Tibial nerve (tissue), 4 donors: ENCODE data around the gene GDA. TPM values are rescaled to one million over a fixed set of nuclear protein-coding genes. Genes with fewer than 3 reads are reported as not detected.
A peak's percentile ranks its signal among the peaks of the same experiment; 100 is the strongest.

ENCODE experiments used
- DNase-seq, 2 donors: peaks; one replicate each; pipeline ENCODE4 v3.0.0-alpha.2; 2019; ENCODE audit warnings: low spot score in 2 of 2
- H3K27ac ChIP-seq, 4 donors: fragments of 200-600 bp; sonication (generic) in 3 of 4; one replicate each; pipeline ENCODE4 v1.5.1; 2017 to 2019; ENCODE audit warnings: mild to moderate bottlenecking in 1 of 4
- H3K27me3 ChIP-seq, 2 donors: fragments of 200-600 bp; sonication (generic) in 1 of 2; one replicate each; pipeline versions ENCODE4 v1.5.1 to v1.6.0; 2017 to 2019
- H3K36me3 ChIP-seq, 3 donors: fragments of 200-600 bp; sonication (generic); one replicate each; pipeline ENCODE4 v1.5.1; 2018 to 2019
- H3K4me1 ChIP-seq, 4 donors: fragments of 200-600 bp; sonication (generic) in 3 of 4; one replicate each; pipeline ENCODE4 v1.5.1; 2017 to 2019
- H3K4me3 ChIP-seq, 4 donors: fragments of 200-600 bp; sonication (generic) in 3 of 4; one replicate each; pipeline ENCODE4 v1.5.1; 2017 to 2019; ENCODE audit warnings: mild to moderate bottlenecking in 1 of 4, moderate library complexity in 1 of 4
- H3K9me3 ChIP-seq, 4 donors: fragments of 200-600 bp; sonication (generic) in 3 of 4; one replicate each; pipeline ENCODE4 v1.5.1; 2017 to 2019
- EP300 ChIP-seq, 2 donors: sonication (generic); formaldehyde crosslinking; IDR thresholded peaks; one replicate each; pipeline ENCODE4 v1.6.1; 2017; ENCODE audit warnings: antibody characterized with exemption in 2 of 2, mild to moderate bottlenecking in 1 of 2
- POLR2A ChIP-seq, 2 donors: fragments of 450-650 bp; IDR thresholded peaks; one replicate each; pipeline ENCODE4 v1.6.1; 2017; ENCODE audit warnings: antibody characterized with exemption in 2 of 2, mild to moderate bottlenecking in 2 of 2, moderate library complexity in 2 of 2
- WGBS, 2 donors: methylation state at CpG; one replicate each; pipeline ENCODE4 v1.1.5; 2018; 5-methylcytosine and 5-hydroxymethylcytosine counted together
- total RNA-seq, 4 donors: library from RNA; depleted of rRNA; stranded (reverse); fragments of >200 nt; gene quantifications; one replicate each; pipeline ENCODE4 v1.1.0, GENCODE V29; 2016
- TF ChIP-seq, protein P1 (sequence below), 5 experiments: fragments of 200-600 bp in 3 of 5; fragments of 450-650 bp in 2 of 5; sonication (generic) in 3 of 5; IDR thresholded peaks; one replicate each; pipeline ENCODE4 v1.5.1; 2016 to 2019; ENCODE audit warnings: antibody characterized with exemption in 5 of 5, mild to moderate bottlenecking in 3 of 5, moderate library complexity in 2 of 5

GDA gene
- total RNA-seq, 4 donors from 2014 or later = 1.0 to 1.3 TPM; not detected in 2

DNA sequence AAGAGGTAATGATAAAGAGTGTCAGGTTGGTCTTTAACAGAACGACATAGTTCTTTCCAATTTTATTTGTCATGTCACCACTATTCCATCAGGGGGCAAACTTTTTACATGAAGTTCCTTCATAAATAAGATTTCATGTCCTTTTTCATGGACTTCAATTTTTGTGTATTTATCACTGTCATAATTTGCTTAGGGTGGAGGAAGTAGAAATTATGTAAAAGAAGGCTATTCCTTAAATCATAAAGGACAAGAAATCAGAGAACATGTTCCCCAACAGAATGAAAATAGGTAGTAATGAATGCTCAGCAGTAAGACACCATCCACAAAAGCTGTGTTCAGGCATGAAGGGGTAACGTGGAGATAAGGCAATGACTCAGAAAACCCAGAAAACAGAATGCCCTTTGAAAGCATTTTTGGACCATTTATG is 143.0 kb downstream of the GDA start:
- Histone ChIP-seq H3K27ac (peak overlapping the region in 3 of 4 donors; percentile 28 to 58 (median 58)), H3K36me3 (no peaks in the 10 kb centered on the region), H3K4me1 (peaks cover 0 to 21% (median 2%) of the 10 kb centered on the region in 4 donors), H3K27me3 (no peaks in the 10 kb centered on the region), H3K4me3 (no peak overlapping the region), H3K9me3 (no peaks in the 10 kb centered on the region)
- 9 to 17% methylated on average over 2 of the region's 2 CpGs for WGBS, 2 donors
- no peak for DNase-seq
- no peak for TF ChIP-seq EP300 (IDR thresholded peaks at IDR 0.05)
- TF ChIP-seq, protein P1, sequence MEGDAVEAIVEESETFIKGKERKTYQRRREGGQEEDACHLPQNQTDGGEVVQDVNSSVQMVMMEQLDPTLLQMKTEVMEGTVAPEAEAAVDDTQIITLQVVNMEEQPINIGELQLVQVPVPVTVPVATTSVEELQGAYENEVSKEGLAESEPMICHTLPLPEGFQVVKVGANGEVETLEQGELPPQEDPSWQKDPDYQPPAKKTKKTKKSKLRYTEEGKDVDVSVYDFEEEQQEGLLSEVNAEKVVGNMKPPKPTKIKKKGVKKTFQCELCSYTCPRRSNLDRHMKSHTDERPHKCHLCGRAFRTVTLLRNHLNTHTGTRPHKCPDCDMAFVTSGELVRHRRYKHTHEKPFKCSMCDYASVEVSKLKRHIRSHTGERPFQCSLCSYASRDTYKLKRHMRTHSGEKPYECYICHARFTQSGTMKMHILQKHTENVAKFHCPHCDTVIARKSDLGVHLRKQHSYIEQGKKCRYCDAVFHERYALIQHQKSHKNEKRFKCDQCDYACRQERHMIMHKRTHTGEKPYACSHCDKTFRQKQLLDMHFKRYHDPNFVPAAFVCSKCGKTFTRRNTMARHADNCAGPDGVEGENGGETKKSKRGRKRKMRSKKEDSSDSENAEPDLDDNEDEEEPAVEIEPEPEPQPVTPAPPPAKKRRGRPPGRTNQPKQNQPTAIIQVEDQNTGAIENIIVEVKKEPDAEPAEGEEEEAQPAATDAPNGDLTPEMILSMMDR (IDR thresholded peaks at IDR 0.05) = peak; percentile 47 to 76 (median 56)

DNA sequence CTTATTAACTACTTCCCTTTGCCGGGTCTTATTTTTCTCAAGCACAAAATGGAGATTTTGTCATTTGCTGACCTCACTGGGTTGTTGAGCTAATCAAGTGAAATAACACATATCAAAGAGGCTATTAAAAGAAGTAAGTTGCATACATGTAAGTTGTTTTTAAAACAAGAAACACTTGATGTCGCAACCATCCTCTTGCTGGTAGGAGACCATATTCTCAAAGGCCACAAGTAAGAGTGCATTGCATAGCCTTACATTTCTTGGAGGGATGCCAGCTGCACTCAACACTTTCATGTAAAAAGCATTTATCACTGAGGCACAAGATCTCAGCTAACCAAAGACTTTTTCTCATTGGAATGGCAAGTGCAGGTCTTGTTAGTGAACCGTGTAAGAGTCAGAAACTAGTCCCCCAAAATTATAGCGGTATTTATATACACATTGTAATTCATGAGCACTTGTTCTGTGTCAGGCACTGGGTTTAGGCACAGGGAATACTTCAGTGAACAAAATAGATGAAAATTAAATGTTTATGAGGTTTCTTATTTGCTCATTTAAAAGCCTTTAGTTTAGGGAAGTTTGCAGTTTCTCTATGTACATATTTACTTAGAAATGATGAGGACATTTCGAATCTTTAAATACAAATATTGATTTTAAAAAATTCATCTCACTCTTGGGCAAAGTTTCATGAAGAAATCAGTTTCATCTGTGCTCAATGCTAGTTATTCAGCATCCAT is 143.8 kb downstream of the GDA start:
- Histone ChIP-seq H3K4me3 (no peak overlapping the region), H3K9me3 (no peaks in the 10 kb centered on the region), H3K4me1 (peaks cover 0 to 21% (median 2%) of the 10 kb centered on the region in 4 donors), H3K27me3 (no peaks in the 10 kb centered on the region), H3K36me3 (no peaks in the 10 kb centered on the region), H3K27ac (peak overlapping the region in 3 of 4 donors; percentile 45 to 58 (median 58))
- WGBS, 2 donors = 56 to 57% methylated on average over 5 of the region's 5 CpGs
- TF ChIP-seq POLR2A (IDR thresholded peaks at IDR 0.05) (no peak), EP300 (IDR thresholded peaks at IDR 0.05) (peak in 1 of 2 donors; percentile 59)
- TF ChIP-seq, protein P1 (IDR thresholded peaks at IDR 0.05) = no peak
- peak in 1 of 2 donors; percentile 51 for DNase-seq

DNA sequence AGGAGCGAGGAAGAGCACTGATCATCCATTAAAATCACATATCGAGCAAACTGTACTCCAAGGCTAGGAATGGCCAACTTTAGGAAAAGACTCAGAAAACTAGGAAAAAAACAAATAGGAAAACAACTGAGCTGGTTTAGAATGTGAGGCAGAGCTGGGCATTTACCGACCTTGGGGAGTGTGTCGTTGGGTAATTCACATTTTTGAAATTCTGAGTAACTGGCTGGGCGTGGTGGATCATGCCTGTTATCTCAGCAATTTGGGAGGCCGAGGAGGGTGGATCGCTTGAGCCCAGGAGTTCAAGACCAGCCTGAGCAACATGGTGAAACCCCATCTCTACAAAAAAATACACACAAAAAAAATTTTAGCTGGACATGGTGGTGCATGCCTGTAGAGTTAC is 145.7 kb downstream of the GDA start:
- no peak overlapping the region for H3K4me3 ChIP-seq
- TF ChIP-seq, protein P1 (IDR thresholded peaks at IDR 0.05) = no peak
- TF ChIP-seq POLR2A (IDR thresholded peaks at IDR 0.05) = no peak
- no peak for TF ChIP-seq EP300 (IDR thresholded peaks at IDR 0.05)
- H3K36me3 ChIP-seq = no peaks in the 10 kb centered on the region
- H3K9me3 ChIP-seq = no peaks in the 10 kb centered on the region
- DNase-seq = no peak
- H3K27ac ChIP-seq = peak overlapping the region in 2 of 4 donors; percentile 23 to 58
- 65 to 79% methylated on average over 7 of the region's 7 CpGs for WGBS, 2 donors
- H3K4me1 ChIP-seq = peaks cover 0 to 21% (median 2%) of the 10 kb centered on the region in 4 donors
- H3K27me3 ChIP-seq = no peaks in the 10 kb centered on the region

DNA sequence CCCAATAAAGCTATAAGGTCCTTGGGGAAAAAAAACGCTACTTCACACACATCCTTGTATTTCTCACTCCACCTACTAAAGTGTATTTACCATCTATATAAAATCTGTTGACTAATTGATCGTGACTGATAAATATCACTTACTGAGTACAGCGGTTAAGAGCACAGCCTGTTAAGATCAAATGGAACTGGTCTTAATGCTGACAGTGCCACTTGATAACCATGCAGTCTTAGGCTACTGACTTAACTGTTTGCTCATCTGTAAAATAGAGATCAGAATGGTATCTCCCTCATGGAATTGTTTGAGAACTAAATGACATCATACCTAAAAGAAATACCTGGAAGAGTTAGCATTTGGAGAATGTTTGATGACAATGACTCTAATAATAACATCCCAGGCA is 148.3 kb downstream of the GDA start:
- no peak for TF ChIP-seq POLR2A (IDR thresholded peaks at IDR 0.05)
- TF ChIP-seq, protein P1 (IDR thresholded peaks at IDR 0.05) = no peak
- TF ChIP-seq EP300 (IDR thresholded peaks at IDR 0.05) = no peak
- Histone ChIP-seq H3K4me3 (no peak overlapping the region), H3K27ac (no peak overlapping the region), H3K36me3 (no peaks in the 10 kb centered on the region), H3K4me1 (peaks cover 0 to 18% (median under 1%) of the 10 kb centered on the region in 4 donors), H3K9me3 (no peaks in the 10 kb centered on the region), H3K27me3 (no peaks in the 10 kb centered on the region)
- 90 to 93% methylated on average over 3 of the region's 3 CpGs for WGBS, 2 donors
- no peak for DNase-seq

DNA sequence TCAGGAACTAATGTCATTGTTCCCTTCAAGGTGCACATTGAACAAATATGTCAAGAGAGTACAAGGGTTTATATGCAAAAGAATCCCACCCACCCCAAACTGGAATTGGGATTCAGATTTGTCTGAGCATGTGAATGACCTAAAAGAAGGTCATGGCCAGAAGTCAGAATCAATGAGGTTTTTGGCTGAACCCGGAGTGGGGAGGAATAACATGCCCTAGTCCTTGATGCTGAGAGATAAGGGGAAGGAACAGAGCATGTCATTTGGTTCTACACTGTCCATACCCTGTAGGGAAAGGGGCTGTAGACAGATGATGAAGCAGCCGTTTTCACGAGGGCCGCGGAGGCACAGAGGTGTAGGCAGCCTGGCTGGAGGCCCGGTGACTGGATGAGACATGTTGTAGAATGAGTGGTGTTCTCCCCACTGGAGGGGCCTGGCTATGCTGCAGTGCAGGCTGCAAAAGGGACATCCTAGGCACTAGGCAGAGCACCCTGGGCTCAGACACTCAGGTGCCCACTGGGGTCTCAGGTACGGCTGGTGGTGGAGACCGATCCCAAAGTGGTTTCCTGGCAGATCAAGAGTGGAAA is 149.9 kb downstream of the GDA start:
- no peak overlapping the region for H3K27ac ChIP-seq
- peaks cover 0 to 8% (median under 1%) of the 10 kb centered on the region in 4 donors for H3K4me1 ChIP-seq
- no peaks in the 10 kb centered on the region for H3K36me3 ChIP-seq
- no peaks in the 10 kb centered on the region for H3K9me3 ChIP-seq
- 84 to 89% methylated on average over 8 of the region's 8 CpGs for WGBS, 2 donors
- no peak overlapping the region for H3K4me3 ChIP-seq
- TF ChIP-seq, protein P1 (IDR thresholded peaks at IDR 0.05) = no peak
- no peak for TF ChIP-seq EP300 (IDR thresholded peaks at IDR 0.05)
- TF ChIP-seq POLR2A (IDR thresholded peaks at IDR 0.05) = no peak
- no peaks in the 10 kb centered on the region for H3K27me3 ChIP-seq
- DNase-seq = no peak
